IMR-90 (cell line): ENCODE measurements around the gene LYZL1.

Experiments
- BHLHE40 ChIP-seq: fragments of 150-350 bp; IDR thresholded peaks from 2 replicates; pipeline ENCODE4 v1.6.1; 2016; ENCODE audit warnings: mild to moderate bottlenecking, low read depth, low read length
- CEBPB ChIP-seq: IDR thresholded peaks from 2 replicates; pipeline ENCODE4 v1.6.1; 2012; ENCODE audit warnings: low read depth, low read length, improper control_type of control experiment
- FOS ChIP-seq: fragments of 150-350 bp; IDR thresholded peaks from 2 replicates; pipeline ENCODE4 v1.6.1; 2016; ENCODE audit warnings: low read depth, low read length
- MAZ ChIP-seq: IDR thresholded peaks from 2 replicates; pipeline ENCODE4 v1.6.1; 2012; ENCODE audit warnings: low read depth, mild to moderate bottlenecking, low read length, improper control_type of control experiment, moderate library complexity, borderline replicate concordance
- MXI1 ChIP-seq: IDR thresholded peaks from 2 replicates; pipeline ENCODE4 v1.6.1; 2012; ENCODE audit warnings: low read depth, mild to moderate bottlenecking, low read length, moderate library complexity, borderline replicate concordance
- POLR2A ChIP-seq: IDR thresholded peaks from 2 replicates; pipeline ENCODE4 v1.6.1; 2012; ENCODE audit warnings: mild to moderate bottlenecking, low read depth, low read length
- RAD21 ChIP-seq: IDR thresholded peaks from 2 replicates; pipeline ENCODE4 v1.6.1; 2012; ENCODE audit warnings: low read length, improper control_type of control experiment
- SMC3 ChIP-seq: fragments of 150-350 bp; IDR thresholded peaks from 2 replicates; pipeline ENCODE4 v1.6.1; 2016; ENCODE audit warnings: low read depth, mild to moderate bottlenecking, antibody characterized with exemption, low read length, moderate library complexity
- TF ChIP-seq, protein P1 (sequence below): fragments of 150-350 bp; IDR thresholded peaks from 2 replicates; pipeline ENCODE4 v1.6.1; 2016; ENCODE audit warnings: low read depth, mild to moderate bottlenecking, low read length, moderate library complexity, borderline replicate concordance
- TF ChIP-seq, protein P2 (sequence below): conservative IDR thresholded peaks from 2 replicates; pipeline ENCODE4 v1.5.1; 2012; ENCODE audit warnings: mild to moderate bottlenecking, low read depth, low read length, improper control_type of control experiment
- TF ChIP-seq, protein P3 (sequence below): fragments of 150-350 bp; IDR thresholded peaks from 2 replicates; pipeline ENCODE4 v1.6.1; 2017; ENCODE audit warnings: mild to moderate bottlenecking, antibody characterized with exemption, low read length, low read depth

DNA sequence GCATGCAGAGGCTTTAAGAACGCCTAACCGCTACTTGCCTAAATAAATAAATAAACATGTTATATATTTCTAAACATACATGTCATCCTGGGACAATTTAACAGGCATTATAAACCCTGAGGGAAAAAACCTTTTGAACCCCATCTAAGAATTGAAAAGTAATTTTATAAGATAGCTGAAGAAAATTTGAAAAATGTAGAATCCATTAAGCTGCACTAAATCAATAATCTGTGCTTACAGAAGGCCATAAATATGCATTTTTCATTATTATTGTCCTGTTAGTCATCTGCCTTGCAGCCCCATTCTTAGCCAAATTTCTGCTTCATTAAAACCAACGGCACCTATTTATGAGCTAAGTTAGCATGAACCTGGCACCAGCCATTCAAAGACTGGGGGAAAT, 24.2 kb downstream of the LYZL1 start:
- TF ChIP-seq CEBPB (no peak), SMC3 (no peak), POLR2A (no peak), MXI1 (no peak), FOS (no peak), BHLHE40 (no peak), RAD21 (no peak), MAZ (no peak)
- TF ChIP-seq, protein P1, sequence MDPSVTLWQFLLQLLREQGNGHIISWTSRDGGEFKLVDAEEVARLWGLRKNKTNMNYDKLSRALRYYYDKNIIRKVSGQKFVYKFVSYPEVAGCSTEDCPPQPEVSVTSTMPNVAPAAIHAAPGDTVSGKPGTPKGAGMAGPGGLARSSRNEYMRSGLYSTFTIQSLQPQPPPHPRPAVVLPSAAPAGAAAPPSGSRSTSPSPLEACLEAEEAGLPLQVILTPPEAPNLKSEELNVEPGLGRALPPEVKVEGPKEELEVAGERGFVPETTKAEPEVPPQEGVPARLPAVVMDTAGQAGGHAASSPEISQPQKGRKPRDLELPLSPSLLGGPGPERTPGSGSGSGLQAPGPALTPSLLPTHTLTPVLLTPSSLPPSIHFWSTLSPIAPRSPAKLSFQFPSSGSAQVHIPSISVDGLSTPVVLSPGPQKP, result no peak
- TF ChIP-seq, protein P2, sequence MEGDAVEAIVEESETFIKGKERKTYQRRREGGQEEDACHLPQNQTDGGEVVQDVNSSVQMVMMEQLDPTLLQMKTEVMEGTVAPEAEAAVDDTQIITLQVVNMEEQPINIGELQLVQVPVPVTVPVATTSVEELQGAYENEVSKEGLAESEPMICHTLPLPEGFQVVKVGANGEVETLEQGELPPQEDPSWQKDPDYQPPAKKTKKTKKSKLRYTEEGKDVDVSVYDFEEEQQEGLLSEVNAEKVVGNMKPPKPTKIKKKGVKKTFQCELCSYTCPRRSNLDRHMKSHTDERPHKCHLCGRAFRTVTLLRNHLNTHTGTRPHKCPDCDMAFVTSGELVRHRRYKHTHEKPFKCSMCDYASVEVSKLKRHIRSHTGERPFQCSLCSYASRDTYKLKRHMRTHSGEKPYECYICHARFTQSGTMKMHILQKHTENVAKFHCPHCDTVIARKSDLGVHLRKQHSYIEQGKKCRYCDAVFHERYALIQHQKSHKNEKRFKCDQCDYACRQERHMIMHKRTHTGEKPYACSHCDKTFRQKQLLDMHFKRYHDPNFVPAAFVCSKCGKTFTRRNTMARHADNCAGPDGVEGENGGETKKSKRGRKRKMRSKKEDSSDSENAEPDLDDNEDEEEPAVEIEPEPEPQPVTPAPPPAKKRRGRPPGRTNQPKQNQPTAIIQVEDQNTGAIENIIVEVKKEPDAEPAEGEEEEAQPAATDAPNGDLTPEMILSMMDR, result no peak
- TF ChIP-seq, protein P3, sequence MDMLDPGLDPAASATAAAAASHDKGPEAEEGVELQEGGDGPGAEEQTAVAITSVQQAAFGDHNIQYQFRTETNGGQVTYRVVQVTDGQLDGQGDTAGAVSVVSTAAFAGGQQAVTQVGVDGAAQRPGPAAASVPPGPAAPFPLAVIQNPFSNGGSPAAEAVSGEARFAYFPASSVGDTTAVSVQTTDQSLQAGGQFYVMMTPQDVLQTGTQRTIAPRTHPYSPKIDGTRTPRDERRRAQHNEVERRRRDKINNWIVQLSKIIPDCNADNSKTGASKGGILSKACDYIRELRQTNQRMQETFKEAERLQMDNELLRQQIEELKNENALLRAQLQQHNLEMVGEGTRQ, result no peak
